ENCODE results near the gene HMGXB3. TPM values are rescaled to one million over a fixed set of nuclear protein-coding genes. Genes with fewer than 3 reads are reported as not detected.

HMGXB3 gene, protein sequence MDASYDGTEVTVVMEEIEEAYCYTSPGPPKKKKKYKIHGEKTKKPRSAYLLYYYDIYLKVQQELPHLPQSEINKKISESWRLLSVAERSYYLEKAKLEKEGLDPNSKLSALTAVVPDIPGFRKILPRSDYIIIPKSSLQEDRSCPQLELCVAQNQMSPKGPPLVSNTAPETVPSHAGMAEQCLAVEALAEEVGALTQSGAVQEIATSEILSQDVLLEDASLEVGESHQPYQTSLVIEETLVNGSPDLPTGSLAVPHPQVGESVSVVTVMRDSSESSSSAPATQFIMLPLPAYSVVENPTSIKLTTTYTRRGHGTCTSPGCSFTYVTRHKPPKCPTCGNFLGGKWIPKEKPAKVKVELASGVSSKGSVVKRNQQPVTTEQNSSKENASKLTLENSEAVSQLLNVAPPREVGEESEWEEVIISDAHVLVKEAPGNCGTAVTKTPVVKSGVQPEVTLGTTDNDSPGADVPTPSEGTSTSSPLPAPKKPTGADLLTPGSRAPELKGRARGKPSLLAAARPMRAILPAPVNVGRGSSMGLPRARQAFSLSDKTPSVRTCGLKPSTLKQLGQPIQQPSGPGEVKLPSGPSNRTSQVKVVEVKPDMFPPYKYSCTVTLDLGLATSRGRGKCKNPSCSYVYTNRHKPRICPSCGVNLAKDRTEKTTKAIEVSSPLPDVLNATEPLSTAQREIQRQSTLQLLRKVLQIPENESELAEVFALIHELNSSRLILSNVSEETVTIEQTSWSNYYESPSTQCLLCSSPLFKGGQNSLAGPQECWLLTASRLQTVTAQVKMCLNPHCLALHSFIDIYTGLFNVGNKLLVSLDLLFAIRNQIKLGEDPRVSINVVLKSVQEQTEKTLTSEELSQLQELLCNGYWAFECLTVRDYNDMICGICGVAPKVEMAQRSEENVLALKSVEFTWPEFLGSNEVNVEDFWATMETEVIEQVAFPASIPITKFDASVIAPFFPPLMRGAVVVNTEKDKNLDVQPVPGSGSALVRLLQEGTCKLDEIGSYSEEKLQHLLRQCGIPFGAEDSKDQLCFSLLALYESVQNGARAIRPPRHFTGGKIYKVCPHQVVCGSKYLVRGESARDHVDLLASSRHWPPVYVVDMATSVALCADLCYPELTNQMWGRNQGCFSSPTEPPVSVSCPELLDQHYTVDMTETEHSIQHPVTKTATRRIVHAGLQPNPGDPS (N-terminal part only)
- total RNA-seq = 10 to 100 TPM; 23.7 to 24.2 TPM
- long read RNA-seq, donor 1, full-length matches to known transcripts = 3 of 15 reads
- long read RNA-seq, donor 1, partial matches to known transcripts = 11 of 15 reads
- long read RNA-seq, donor 1, other reads (novel, unspliced or antisense) = 1 of 15 reads
- long read RNA-seq, donor 2, partial matches to known transcripts = 9 of 10 reads
- long read RNA-seq, donor 2, other reads (novel, unspliced or antisense) = 1 of 10 reads

DNA sequence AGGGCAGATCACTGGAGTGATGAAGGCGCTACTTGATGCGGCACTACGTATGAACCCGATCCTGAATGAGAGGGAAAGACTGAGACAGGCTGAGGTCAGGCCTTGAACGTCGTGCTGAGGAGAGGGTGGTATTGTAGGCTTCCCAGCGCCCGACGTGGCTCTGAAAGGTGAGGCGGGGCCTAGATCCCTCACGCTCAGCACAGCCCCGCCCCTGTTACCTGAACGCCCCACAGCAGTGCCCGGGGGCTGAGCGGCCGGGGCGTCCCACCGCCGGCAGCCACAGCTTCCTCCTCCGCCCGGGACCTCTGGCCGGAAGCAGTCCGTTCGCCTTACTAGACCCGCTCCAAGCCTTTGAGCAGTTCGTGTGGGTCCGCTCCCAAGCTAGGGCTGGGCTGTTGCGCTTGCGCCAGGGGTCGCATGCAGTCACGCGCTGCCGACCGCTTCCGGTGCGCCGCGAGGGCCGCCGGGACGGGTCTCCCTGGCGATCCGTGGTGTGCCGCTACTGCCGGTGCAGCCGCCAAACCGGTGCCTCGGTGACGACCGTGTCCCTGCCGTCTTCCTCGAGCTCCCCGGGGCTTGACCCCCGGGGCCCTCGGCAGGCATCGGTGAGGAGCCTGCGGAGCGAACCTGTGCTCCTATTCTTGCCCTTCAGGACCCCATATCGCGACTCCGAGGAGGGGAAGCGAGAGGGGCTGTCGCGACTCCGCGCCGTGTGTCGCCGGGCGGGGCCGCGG, at the start of gene HMGXB3, which contains the start of gene TIGD6:
Gene HMGXB3, plus strand, starts transcription at position 484 of the 734 bp plus-strand sequence. CDS start 4,114 bp downstream, outside the sequence.
Gene TIGD6, minus strand, starts transcription at position 399 of the 734 bp plus-strand sequence. CDS start 4,306 bp downstream, outside the sequence.
- intact Hi-C loops (cut with DNase I) = no loop called here
- DNase-seq (ENCODE audit: low spot score) = peak; percentile 98

DNA sequence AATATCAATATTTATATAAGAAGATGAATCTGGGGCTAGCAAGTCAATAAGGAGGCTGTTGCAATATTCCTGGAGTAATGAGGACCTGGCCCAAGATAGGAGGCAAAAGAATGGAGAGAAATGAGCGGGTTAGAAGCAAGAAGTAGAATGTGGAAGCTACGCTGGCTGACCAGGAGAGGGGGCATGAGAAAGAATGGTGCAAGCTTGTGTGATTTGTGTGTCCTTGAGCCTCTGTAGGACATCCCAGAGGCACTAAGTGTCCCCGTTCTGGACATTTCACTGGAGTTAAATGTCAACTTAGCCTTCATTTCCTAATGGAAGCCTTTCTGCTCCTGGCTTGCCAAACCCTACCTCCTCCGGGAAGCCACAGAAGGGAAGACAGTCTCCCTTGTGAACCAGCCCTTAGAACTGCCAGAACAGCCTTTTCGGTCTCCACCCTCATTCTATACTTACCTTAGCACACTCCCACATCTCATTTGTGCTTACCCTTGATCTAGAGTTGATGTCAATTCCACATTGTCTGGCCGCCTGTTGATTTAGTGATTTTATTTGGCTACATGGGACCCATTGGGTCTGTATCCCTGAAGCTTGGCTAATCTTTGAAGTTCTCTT, 49.3 kb upstream of the HMGXB3 start:
- intact Hi-C loops (cut with DNase I) = no loop called here

DNA sequence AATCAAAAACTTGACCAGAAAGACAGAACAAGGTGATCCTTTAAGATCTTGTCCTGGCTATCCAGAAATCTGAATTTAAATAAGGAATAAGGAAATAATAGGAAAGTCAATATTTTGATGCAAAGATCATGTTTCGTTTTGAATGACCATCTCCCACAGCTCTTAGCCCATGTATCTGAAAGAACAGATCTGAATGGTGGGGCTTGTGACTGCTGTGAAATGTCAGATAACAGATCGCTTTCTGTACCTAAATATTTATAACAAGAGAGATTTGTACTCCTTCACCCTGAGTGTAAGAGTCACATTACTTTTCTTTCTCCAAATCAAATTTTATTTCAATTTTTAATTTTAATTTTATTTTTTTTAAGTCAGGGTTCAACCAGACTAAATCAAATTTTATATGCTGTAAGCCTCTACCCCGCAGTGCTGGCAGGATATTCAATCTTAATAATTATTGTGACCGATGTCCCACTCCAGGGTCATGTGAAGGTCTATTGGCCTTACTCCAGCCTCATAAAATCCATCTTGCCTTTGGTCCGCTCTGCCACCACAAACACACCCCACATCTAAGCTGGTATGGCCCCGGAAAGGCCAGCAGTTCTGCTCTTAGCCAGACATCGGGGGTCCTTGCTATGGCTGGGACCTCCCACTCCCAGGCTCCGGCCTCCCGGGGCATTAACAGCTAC, 47.0 kb upstream of the HMGXB3 start:
- intact Hi-C loops (cut with DNase I) = no loop called here

More for the DNA sequence above, 49.3 kb upstream of the HMGXB3 start:
- DNase-seq (ENCODE audit: low spot score) = no peak

DNA sequence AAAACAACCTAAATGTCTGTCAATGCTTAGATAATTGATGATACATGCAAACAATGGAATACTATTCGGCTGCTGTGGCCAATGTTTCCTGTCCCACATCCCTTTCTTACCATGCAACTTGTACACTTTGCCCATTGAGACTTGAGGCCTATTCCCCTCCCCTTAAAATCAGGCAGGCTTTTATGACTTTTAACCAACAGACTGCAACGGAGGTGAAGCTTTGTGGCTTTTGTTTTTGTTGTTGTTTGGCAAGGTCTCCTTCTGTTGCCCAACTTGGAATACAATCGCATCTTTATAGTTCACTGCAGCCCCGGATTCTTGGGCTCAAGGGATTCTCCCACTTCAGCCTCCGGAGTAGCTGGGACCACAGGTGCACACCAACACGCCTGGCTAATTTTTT, 45.7 kb upstream of the HMGXB3 start:
- intact Hi-C loops (cut with DNase I) = no loop called here
- DNase-seq (ENCODE audit: low spot score) = no peak

More for the DNA sequence above, 47.0 kb upstream of the HMGXB3 start:
- DNase-seq (ENCODE audit: low spot score) = no peak

DNA sequence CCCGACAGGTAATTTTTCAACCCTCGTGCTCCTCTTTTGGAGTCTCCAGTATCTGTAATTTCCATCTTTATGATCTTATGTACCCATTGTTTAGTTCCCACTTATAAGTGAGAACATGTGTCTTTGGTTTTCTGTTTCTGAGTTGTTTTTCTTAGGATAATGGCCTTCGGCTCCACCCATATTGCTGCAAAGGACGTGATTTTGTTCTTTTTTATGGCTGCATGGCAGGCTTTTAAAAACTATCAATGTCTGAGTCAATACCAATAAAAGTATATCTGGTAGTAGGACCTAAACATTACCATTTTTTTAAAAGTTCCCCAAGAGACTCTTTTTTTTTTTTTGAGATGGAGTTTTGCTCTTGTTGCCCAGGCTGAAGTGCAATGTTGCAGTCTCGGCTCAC, 43.9 kb upstream of the HMGXB3 start:
- intact Hi-C loops (cut with DNase I) = no loop called here
- DNase-seq (ENCODE audit: low spot score) = no peak

DNA sequence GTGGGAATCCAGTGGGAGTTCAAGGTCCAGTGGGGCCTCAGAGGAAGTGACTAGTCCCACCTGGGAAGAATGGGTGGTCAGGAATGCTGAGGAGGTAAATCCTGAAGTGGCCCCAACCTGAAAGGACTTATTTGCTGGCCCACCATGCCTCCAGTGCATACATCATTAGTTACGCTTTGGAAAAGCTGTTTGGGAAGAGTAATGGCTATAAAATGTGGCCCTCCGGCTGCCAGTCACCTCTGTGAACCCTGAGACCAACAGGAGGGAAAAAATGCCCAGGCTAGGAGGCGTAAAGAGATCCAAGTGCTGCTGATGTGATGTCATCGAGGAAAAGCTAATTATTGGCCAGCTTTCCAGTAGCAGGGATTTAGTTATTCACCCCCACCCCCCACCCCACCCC, 42.7 kb upstream of the HMGXB3 start:
- intact Hi-C loops (cut with DNase I) = no loop called here
- DNase-seq (ENCODE audit: low spot score) = no peak

DNA sequence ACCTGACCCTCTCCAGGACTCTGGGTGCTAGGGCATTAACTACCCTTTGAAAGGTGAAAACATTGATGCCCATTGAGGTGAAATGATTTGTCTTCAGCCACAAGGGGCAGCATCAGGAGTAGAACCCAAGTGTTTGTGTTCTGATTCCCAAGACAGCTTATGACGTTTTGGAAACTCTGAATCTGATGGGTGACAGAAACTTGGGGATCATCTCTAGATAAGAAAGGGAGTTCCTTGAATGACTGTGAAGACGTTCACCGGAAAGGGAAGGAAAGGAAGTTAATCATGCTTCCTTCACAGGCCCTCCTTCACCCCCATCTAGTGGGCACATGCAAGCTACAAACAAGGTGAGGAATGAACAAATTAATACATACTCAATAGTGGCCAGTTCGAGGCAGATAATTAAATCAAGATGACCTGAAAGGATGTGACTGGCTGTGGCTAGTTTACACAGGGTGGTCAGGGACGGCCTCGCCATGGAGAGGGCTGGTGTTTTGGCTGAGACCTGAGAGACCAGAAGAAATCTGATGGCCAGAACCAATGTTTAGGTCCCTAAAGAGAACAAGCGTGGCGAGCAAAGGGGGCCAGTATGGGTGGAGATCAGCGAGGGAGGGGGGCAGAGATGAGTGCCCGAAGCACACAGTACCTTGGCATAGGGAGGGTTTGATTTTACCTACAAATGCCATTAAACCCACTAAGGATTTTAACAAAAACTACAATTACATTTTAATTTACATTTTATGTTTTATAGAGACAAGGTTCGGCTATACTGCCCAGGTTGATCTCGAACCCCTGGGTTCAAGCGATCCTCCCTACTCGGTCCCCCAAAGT, 40.9 kb upstream of the HMGXB3 start:
- intact Hi-C loops (cut with DNase I) = no loop called here
- no peak for DNase-seq (ENCODE audit: low spot score)

DNA sequence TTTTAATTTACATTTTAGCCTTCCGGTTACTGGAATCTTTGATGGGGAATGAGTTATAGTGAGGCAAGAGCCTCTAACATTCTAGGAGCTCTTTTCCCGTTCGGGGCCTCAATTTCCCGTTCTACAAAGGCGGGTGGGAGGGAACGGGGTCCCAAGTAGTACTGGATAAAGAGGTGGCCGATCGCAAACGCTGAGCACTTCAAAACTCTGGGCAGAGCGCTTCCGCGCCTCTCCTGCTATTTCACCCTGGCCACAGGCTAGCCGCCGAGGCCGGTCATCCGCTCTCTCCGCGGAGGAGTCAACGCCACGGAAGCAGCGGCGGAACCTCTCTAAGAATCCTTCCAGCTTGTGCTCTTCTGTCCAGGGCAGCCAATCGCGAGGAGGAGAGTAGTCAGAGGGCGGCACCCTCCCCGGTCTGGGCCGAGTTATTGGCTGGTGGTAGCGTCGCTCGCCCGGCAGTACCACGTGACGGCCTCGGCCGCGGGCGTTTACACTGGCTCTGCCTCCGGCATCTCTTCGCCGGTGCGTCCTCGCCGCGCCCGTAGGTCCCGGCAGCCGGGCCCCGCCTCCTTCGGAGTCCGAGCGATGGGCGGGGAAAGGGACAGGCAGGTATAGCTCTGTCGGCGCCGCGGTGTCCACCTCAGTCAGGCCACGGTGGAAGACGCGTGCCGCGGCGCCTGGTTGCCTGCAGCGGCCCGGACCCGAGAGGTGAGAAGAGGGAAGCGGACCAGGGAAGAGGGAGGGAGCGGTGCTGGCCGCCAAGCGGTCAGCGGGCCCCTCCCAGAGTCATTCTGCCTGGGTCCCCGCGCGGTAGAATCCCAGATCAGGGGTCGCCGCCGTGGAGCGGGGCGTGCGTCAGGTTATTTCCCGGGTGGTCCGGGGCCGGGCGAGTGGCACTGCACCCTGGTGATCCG, 40.0 kb upstream of the HMGXB3 start, which contains the start of gene SLC26A2:
Gene SLC26A2, plus strand, starts transcription at position 487 of the 914 bp plus-strand sequence. CDS start 16,895 bp downstream, outside the sequence.
- DNase-seq (ENCODE audit: low spot score) = peak; percentile 99
- intact Hi-C loops (cut with DNase I) = no loop called here

DNA sequence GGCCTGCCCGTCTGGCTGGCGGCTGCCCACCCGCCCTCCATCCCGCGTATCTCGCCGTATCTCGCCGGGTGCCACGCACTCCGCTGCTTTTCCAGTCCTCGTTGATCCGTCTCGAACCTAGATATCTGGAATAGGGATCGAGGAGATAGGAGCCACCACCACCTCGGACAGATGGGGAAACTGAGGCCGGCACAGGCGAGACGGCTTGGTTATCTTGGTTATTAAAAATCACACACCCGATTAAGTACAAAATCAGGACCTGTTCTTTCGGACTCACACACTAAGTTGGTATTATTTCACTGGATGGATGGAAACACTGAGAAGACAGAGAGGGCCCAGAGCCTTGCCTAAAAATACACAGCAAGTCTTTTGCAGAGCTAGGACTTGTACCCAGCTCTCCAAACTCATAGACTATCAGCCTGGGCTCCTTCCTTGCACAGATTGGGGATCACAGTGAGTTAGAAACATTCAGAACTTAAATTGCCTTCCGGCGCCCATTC, 39.3 kb upstream of the HMGXB3 start:
- DNase-seq (ENCODE audit: low spot score) = no peak
- intact Hi-C loops (cut with DNase I) = no loop called here

DNA sequence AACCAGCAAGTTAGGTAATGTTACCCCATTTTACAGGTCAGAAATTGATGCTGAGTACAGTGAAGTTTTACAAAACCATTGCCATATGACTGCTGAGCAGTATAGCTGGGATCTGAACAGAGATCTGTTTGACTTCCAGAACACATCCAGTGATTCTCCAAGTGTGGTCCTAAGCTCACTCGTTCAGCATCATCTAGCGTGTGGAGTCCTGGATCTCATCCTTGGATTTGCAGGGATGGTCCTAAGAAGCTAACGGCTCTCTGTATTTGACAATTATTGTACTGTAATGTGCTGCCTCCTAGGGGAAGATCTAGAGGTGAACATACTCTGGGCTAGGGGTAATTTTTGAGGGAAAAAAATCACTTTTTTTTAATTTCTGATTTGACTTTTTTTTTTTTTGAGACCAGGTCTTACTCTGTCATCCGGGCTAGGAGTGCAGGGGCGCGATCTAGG, 38.6 kb upstream of the HMGXB3 start:
- intact Hi-C loops (cut with DNase I) = no loop called here
- no peak for DNase-seq (ENCODE audit: low spot score)

DNA sequence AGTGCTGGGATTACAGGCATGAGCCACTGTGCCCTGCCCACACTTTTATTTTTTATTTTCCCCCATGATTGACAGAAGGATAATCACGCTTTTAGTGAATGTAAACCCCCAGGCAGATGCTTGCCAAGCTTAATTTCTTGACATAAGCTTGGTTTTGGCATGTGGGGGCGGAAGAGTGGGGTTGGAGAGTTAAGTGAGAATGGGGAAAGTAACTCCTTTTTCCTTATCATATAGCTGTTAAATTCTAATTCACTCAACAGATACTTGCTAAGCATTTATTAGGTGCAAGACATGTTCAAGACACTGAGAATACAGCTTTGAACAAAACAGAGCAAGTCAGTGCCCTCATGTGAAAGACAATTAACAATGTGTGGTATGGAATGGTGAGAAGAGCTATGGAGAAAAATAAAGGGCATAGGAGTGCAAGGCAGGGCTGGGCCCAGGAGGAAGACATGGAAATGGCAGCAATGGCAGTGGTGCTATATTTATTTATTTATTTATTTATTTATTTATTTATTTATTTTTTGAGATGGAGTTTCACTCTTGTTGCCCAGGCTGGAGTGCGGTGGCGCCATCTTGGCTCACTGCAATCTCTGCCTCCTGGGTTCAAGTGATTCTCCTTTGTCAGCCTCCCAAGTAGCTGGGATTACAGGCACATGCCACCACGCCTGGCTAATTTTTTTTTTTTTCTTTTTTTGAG, 37.8 kb upstream of the HMGXB3 start:
- no peak for DNase-seq (ENCODE audit: low spot score)
- intact Hi-C loops (cut with DNase I) = no loop called here

DNA sequence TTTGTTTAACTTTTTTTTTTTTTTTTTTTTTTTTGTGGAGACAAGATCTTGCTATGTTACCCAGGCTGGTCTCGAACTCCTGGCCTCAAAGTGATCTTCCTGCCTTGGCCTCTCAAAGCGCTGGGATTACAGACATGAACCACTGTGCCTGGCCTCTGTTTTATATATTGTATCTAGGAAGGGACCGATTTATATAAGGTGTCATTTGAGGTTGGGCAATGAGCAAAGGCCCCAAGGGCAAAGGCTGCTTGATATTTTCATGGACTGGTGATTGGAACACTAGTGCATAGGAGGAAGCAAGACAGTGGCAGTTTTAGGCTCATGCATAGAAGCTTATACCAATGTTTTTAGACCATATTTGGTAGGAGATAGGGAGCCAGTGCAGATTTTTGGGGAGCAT, 36.8 kb upstream of the HMGXB3 start:
- intact Hi-C loops (cut with DNase I) = no loop called here
- DNase-seq (ENCODE audit: low spot score) = no peak

DNA sequence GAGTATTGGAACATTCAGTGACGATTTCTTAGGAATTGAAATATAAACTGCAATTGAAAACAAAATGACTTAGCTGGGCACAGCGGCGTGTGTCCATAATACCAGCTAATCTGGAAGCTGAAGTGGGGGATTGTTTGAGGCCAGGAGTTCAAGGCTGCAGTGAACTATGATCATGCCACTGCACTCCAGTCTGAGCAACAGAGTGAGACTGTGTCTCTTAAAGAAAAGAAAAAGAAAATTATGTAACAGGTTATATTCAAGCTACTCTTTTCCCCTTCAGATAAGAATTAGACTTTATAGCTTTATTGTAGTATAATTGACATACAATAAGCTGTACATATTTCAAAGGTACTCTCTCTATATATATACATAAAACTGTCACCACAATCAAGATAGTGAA, 33.6 kb upstream of the HMGXB3 start:
- DNase-seq (ENCODE audit: low spot score) = no peak
- intact Hi-C loops (cut with DNase I) = no loop called here

DNA sequence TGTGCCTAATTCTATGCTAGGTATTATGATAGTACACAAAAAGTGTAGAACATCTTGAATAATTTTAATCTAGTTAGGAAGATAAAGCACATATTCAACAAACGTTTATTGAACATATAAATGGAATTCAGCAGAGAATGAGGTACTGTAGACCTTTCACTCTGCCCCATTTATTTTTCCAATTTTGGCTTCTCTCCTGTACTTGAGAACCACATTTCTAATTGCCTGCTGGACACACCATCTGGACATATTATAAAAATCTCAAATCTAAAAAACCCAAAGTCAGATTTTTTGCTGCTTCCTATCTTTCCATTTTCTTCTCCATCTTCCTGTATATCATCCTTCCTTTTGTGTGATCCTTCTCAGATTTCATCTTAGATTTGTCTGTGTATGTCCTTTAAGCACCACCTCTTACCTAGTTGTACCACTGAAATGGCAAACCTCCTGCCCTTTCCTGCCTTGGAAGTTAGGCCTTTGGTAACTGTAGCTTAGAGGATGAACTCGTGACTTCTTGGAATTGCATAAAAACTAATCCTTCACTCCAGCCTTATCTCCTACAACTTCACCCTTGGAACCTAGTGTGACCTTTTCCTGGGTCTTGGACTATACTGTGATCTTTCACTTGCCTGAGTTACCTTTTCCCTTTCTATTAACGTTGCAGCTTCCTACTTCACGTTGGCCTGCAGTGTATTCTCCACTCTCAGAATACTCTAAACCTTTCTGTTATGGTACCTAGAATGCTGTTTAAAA, 31.2 kb upstream of the HMGXB3 start:
- no peak for DNase-seq (ENCODE audit: low spot score)
- intact Hi-C loops (cut with DNase I) = no loop called here
